Colonic mucosa (tissue), 4 donors: Measurements from ENCODE around the gene ASB10. TPM values are rescaled to one million over a fixed set of nuclear protein-coding genes. Genes with fewer than 3 reads are reported as not detected.
A peak's percentile ranks its signal among the peaks of the same experiment; 100 is the strongest.

Source experiments
- DNase-seq: peaks from one replicate; pipeline ENCODE4 v3.0.0-alpha.2; 2020
- H3K27ac ChIP-seq: fragments of 200-600 bp; one replicate; pipeline ENCODE4 v1.8.0; 2021
- H3K27me3 ChIP-seq: fragments of 200-600 bp; one replicate; pipeline ENCODE4 v1.8.0; 2021
- H3K36me3 ChIP-seq: fragments of 200-600 bp; one replicate; pipeline ENCODE4 v1.8.0; 2021
- H3K4me1 ChIP-seq: fragments of 200-600 bp; one replicate; pipeline ENCODE4 v1.8.0; 2021; ENCODE audit warnings: mild to moderate bottlenecking
- H3K4me3 ChIP-seq: fragments of 200-600 bp; one replicate; pipeline ENCODE4 v1.8.0; 2021
- H3K9ac ChIP-seq, 2 donors: one replicate each; pipeline ENCODE4 v1.7.0; 2013; ENCODE audit warnings: control low read depth in 2 of 2, low read depth in 2 of 2, low read length in 2 of 2
- H3K9me3 ChIP-seq: fragments of 200-600 bp; one replicate; pipeline ENCODE4 v1.8.0; 2021
- intact Hi-C: fragments of 100-400 bp; cut with DNase I; formaldehyde crosslinking; loops from one replicate; pipeline ENCODE4 v1.14.1; 2022
- total RNA-seq, 2 donors: library from RNA; stranded (reverse); fragmentation: NEBNext Ultra II Directional in 1 of 2; extraction: Animal tissue kit (Norgen Biotek cat#: 25700) in 1 of 2; gene quantifications; one replicate each; pipeline ENCODE4 v1.2.1, GENCODE V29; 2021
- TF ChIP-seq, protein P1 (sequence below): fragments of 200-600 bp; IDR thresholded peaks from one replicate; pipeline ENCODE4 v1.8.0; 2022; ENCODE audit warnings: antibody characterized with exemption, mild to moderate bottlenecking
- donor health status: healthy.
- donor health status: DM: no; HTN: no; CAD: no.
- donor health status: DM: no; HTN: no; CAD: no.

Gene ASB10
- total RNA-seq, 2 donors from 2014 or later = not detected

- Histone ChIP-seq H3K36me3 (peaks cover 8% of the 10 kb centered on the region), H3K9ac (peak within 1 kb of the TSS; percentile 66 to 82), H3K9me3 (no peaks in the 10 kb centered on the region), H3K27ac (peak within 1 kb of the TSS; percentile 86), H3K4me1 (peaks cover 3% of the 10 kb centered on the region), H3K4me3 (peak within 1 kb of the TSS; percentile 83), H3K27me3 (no peaks in the 10 kb centered on the region)
- DNase-seq = peak; percentile 99
- intact Hi-C loops = no loop called here
- TF ChIP-seq, protein P1, sequence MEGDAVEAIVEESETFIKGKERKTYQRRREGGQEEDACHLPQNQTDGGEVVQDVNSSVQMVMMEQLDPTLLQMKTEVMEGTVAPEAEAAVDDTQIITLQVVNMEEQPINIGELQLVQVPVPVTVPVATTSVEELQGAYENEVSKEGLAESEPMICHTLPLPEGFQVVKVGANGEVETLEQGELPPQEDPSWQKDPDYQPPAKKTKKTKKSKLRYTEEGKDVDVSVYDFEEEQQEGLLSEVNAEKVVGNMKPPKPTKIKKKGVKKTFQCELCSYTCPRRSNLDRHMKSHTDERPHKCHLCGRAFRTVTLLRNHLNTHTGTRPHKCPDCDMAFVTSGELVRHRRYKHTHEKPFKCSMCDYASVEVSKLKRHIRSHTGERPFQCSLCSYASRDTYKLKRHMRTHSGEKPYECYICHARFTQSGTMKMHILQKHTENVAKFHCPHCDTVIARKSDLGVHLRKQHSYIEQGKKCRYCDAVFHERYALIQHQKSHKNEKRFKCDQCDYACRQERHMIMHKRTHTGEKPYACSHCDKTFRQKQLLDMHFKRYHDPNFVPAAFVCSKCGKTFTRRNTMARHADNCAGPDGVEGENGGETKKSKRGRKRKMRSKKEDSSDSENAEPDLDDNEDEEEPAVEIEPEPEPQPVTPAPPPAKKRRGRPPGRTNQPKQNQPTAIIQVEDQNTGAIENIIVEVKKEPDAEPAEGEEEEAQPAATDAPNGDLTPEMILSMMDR = no peak
Measured at GRCh38 chr7:151226875-151227782, 40.1 kb upstream of the ASB10 start, which contains the start of gene ABCF2. TSS of gene ABCF2 (minus strand) at chr7:151227205. CDS start at chr7:151226458, 747 bp downstream.

GRCh38 chr7:151226560-151226874, 39.5 kb upstream of the ASB10 start:
- H3K9me3 ChIP-seq = no peaks in the 10 kb centered on the region
- intact Hi-C loops = no loop called here
- TF ChIP-seq, protein P1 = no peak
- no peaks in the 10 kb centered on the region for H3K27me3 ChIP-seq
- H3K4me1 ChIP-seq = peaks cover 3% of the 10 kb centered on the region
- peaks cover 8% of the 10 kb centered on the region for H3K36me3 ChIP-seq
- peak overlapping the region; percentile 86 for H3K27ac ChIP-seq
- peak overlapping the region; percentile 83 for H3K4me3 ChIP-seq
- peak overlapping the region; percentile 66 to 82 for H3K9ac ChIP-seq
- no peak for DNase-seq

DNA sequence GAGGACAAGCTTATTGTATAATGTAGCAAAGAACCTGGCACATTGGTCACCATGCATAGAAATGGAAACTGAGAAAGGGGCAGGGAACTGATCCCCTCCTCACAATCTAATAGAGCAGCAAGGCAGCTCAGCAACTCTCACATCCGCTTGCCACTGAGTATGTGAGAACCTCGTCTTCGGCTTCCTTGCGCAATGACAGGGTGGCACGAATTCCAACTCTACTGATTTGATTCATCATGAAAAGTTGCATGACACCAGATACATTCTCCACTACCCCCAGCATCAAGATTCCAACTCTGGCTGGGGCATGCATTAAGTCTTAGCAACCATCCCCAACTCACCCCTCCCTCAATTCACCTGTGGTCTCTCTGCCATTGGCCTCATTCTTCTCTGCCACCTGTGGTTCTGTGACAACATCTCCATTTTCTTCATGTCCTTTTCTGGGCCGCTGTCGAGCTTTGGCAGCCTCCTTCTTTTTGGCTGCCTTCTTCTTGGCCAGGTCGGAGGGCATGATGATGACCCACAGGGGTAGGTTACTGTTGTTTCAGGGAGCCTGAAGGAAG, 39.0 kb upstream of the ASB10 start:
- peaks cover 3% of the 10 kb centered on the region for H3K4me1 ChIP-seq
- H3K27ac ChIP-seq = no peak overlapping the region

GRCh38 chr7:151223728-151224127, 36.7 kb upstream of the ASB10 start:
- peaks cover 3% of the 10 kb centered on the region for H3K4me1 ChIP-seq
- H3K4me3 ChIP-seq = no peak overlapping the region
- no peak for DNase-seq
- H3K9me3 ChIP-seq = no peaks in the 10 kb centered on the region
- TF ChIP-seq, protein P1 = no peak
- H3K27me3 ChIP-seq = no peaks in the 10 kb centered on the region
- intact Hi-C loops = no loop called here
- no peak overlapping the region for H3K27ac ChIP-seq
- H3K9ac ChIP-seq = no peak overlapping the region
- H3K36me3 ChIP-seq = peaks cover 8% of the 10 kb centered on the region

More for the DNA sequence above, 39.0 kb upstream of the ASB10 start:
- no peaks in the 10 kb centered on the region for H3K27me3 ChIP-seq
- peak overlapping the region; percentile 83 for H3K4me3 ChIP-seq
- H3K9me3 ChIP-seq = no peaks in the 10 kb centered on the region
- TF ChIP-seq, protein P1 = no peak
- intact Hi-C loops = no loop called here
- H3K9ac ChIP-seq = peak overlapping the region; percentile 66 to 82
- no peak for DNase-seq
- peaks cover 8% of the 10 kb centered on the region for H3K36me3 ChIP-seq

- Histone ChIP-seq H3K27ac (no peak overlapping the region), H3K4me1 (no peaks in the 10 kb centered on the region), H3K36me3 (peaks cover 14% of the 10 kb centered on the region), H3K27me3 (no peaks in the 10 kb centered on the region), H3K4me3 (no peak overlapping the region), H3K9ac (no peak overlapping the region), H3K9me3 (no peaks in the 10 kb centered on the region)
- intact Hi-C loops = no loop called here
- TF ChIP-seq, protein P1 = no peak
- DNase-seq = no peak
Measured at GRCh38 chr7:151218170-151218569, 31.1 kb upstream of the ASB10 start.
